Bone marrow (tissue), 2 donors: ENCODE results near the gene HDHD3.

Experiments
- DNase-seq, 2 donors: peaks; one replicate each; lab custom pipeline; 2025; lab: John Stamatoyannopoulos, UW

The HDHD3 gene

DNA sequence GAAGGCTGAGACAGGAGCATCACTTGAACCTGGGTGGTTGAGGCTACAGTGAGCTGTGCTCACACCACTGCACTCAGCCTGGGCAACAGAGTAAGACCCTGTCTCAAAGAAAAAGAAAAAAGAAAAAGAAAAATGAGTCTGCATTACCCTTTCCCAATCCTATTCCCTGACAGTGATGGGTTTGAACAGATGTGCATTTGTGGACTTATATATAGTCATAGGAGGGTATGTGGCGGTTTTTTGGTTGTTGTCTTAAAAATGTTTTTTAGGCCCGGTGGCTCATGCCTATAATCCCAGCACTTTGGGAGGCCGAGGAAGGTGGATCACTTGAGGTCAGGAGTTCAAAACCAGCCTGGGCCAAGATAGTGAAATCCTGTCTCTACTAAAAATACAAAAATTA lies 13.4 kb downstream of the HDHD3 start:
- no peak for DNase-seq

DNA sequence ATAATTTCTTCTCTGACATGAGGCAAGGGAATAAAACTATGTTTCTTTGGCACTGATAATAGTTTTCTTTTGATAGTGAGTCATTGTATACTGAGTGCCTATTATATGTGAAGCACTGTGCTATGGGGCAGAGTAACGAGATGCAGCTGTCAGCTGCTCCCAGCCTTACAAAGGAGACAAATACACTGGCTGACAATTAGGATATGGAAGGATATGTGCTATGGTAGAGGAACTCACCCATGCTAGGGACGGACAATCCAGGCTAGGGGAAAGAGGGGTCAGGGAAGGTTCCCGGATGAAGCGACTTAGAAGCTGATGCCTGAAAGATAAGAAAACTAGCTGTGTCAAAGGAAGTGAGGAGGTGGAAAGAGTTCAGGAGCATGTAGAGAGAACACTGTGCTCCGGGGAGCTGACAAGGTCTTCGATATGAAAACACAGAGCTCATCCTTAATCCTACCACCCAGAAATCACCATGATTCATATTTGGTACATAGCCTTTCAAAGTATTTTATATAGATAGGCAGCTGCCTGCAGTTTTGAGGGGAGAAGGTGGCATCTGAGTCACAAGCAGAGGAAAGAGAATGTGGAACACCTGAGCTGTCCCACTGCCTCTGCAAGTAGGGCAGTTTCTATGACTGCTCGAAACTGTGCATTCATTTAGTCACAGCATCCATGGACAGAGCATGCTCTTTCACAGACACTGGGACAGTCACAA lies 15.3 kb downstream of the HDHD3 start:
- no peak for DNase-seq

DNA sequence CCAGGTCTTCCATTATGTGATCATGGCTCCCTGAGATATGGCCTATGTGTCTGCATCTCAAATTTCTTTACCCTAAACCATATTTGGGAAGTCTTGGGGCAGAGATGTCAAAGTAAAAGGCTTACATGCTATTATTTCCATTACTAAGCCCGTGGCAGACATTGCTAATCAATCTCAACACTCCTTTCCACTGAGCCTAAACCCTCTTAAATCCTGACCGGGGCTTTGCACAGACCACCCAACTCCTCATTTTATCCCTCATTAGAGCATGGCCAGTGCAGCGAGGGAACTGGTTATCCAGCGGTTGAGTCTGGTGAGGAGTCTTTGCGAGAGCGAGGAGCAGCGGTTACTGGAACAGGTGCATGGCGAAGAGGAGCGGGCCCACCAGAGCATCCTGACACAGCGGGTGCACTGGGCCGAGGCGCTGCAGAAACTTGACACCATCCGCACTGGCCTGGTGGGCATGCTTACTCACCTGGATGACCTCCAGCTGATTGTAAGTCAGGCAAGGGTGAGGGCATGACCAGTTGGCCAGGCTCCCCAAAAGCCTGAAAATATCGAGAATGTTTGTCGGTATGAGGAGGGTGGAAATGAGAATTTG lies 16.4 kb downstream of the HDHD3 start:
- DNase-seq: no peak

DNA sequence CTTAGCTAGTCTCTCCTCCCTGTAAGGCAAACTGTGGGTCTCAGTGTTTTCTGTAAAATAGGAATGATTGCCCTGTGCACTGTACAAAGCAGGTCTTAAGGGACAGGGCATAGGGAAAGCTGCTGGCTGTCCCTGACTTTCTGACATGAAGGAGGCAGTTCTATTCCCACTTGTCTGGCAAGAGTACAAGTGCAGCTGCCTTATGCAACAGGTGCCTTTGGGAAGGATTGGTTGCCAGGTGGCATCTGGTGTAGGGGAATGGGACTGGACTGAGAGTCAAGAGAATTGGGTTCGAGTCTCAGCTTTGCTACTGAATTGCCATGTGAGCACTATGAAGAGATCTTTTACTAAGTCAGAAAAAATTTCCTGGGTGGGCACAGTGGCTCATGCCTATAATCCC lies 17.4 kb downstream of the HDHD3 start:
- no peak for DNase-seq

DNA sequence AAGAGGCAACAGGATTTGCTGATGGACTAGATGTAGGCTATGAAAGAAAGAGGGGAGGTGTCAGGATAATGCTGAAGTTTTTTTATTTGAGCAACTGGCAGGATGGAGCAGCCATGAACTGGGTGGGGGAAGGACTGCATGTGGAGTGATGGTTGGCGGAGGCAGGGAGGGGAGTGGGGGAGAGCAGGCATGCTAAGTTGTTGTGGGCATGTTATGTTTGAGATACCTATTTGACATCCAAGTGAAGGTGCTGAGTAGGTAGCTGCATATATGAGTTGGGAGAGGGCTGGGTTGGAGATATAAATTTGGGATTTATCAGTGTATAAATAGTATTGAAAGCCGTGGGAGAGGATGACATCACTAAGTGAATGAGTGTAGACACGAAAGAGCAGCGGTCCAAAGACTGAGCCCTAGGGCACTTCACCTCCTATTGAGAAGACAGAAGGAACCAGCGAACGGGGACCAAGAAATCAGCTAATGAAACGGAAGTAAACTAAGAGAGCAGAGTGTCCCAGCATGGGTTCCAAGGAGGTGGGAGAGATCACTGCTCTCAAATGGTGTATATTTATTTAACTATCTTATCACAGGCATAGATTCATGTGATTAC lies 20.0 kb downstream of the HDHD3 start:
- no peak for DNase-seq

DNA sequence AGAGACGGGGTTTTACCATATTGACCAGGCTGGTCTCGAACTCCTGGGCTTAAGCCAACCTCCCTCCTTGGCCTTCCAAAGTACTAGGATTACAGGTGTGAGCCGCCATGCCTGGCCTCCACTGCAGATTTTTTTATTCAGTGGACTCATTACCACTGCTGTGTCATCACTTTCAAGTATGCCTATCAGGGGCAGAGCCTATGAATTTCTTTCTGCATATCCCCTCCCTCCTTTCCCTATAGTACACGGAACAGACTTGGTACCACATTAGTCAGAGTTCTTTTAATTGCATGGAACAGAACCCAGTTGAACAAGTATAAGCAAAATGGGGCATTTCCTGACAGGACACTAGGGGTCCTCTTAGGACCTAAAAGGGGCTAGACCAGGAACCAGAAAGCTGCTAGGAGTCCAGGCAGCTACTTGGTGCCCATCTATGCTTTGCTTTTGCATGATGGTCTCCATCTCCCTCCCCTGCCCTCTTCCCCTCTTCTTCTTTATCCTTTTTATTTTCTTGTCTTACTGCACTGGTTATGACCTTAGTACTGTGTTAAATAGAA lies 21.7 kb downstream of the HDHD3 start:
- no peak for DNase-seq

DNA sequence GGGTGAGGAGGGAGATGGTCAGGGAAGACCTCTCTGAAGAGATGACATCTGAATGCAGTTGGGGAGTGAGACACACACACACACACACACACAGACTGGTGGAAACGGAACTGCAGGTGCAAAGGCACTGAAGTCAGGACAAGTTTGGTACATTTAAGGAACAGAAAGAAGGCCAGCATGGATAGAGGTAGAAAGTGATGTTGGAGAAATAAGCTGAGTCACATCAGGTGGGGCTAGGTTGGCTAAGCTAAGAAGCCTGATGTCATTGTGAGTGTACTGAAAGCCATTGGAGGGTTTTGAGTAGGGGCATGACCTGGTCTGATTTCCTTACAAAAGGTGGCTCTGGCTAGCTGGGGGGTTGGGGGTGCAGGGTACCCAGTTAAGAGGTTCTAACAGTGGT lies 24.4 kb downstream of the HDHD3 start:
- DNase-seq: no peak

DNA sequence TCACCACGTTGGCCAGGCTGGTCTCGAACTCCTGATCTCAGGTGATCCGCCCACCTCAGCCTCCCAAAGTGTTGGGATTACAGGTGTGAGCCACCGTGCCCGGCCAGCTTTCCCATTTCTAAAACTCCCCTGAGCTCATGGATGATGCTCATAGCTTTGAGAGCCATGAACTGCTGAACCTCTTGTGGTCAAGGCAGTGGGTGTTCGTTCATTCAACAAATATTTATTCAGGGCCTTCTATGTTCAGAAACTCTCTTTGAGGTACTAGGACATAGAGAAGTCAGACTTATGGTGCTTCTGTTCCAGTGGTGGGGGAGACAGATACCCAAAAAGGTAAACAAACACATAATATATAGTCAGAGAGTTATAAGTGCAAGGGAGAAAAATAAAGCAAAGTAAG lies 24.8 kb downstream of the HDHD3 start:
- no peak for DNase-seq

DNA sequence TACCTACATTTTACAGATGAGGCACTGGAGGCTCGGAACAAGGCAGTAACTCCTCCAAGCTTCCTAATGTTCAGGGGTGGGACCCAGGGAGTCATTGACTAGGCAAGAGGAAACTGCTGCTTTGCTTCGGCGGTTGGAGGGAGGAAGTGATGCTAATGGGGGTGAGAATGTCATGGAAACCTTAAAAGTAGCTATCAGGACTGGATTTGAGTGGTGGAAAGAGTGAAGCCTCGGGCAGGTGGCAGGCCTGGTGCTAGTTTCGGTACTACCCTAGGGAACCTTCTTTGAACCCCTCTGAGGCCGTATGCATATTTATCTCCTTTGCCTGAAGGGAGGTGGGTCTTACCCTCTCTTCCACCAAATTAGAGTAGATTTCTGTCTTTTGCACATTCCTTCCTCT lies 25.8 kb downstream of the HDHD3 start:
- peak in 1 of 2 donors; percentile 87 for DNase-seq

DNA sequence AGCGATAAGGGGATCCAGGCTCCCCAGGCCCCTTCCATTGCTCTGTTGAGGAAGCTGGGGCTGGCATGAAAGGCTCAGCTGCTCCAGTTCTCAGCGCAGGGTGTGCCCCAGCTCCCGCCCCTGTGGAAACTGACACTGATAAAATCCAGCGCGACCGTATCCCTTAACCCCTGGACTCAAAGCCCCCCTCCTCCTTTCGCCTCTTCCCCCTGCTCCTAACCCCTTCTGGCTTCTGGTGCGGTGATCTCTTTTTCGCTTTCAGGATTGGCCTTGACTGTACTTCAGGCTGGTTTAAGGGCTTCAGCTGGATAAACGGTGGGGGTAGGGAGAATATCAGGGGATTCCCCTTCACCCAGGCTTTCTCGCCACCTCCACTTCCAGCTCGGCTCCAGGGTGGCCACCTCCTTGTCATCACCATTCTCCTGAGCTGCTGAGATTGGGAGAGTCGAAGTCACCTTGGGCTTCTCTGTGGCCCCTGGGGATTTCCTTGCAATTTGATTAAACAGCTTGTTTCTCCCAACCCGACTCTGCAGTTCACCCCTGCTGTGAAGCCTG lies 26.6 kb downstream of the HDHD3 start:
- DNase-seq: no peak

DNA sequence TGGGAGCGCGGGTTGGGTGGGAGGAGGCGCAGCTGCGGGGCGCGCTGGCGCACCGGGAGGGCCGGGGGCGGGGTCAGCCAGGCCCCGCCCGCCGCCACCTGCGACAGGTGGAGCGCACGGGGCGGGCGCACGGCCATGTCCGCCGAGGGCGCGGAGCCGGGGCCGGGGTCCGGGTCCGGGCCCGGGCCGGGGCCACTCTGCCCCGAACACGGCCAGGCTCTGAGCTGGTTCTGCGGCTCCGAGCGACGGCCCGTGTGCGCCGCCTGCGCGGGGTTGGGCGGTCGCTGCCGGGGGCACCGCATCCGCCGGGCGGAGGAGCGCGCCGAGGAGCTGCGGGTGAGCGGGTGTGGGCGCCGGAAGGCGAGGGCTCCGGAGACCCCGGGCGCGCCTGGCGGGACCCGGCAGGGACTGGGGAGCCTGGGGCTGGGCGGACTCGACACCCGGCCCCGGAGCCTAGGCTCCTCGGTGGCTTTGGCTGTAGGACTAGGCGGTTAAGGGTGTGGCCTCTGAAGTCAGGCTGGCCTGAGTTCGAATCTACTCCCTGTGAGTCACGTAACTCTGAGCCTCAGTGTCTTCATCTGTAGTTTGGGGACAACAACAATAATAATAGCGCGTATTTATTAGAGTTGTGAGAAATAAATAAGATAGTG lies 27.2 kb downstream of the HDHD3 start, which contains the start of gene BSPRY:
Gene BSPRY (plus strand): TSS at position 97 of the 650 bp plus-strand sequence. CDS start 39 bp downstream, at position 136.
- DNase-seq: peak in 1 of 2 donors; percentile 16

DNA sequence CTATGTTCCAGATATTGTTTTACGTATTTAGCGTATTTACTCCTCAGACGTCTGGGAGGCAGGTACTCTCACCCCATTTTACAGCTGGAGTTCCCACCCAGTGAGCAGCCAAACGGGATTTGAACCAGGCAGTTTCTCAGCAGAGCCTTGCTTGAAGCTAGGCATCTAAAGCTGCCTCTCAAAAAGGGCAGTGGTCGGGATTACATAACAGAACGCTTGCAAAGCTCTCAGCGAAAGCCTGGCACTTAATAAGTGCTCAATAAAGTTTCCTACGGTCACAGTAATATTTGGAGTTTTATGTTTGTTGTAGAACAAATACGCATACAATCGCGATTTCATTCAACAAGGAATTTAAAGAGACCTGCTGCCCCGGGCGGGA lies 27.7 kb downstream of the HDHD3 start:
- DNase-seq: no peak

DNA sequence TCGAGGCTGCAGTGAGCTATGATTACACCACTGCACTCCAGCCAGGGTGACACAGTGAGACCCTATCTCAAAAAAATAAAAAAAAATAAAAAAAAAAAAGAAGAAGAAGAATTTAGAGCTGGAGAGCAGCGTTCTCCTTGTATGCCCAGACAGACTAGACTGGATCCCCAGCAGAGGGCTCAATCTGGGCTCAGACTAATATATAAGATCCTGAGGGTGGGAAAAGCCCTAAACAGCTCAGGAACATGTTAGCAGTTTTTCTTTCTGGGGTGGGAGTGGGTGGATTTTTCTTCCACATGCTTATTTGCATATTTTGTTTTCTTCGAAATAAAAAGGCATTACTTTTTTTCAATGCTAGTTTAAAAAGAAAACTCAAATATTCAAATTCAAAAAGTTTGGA lies 28.3 kb downstream of the HDHD3 start:
- no peak for DNase-seq

DNA sequence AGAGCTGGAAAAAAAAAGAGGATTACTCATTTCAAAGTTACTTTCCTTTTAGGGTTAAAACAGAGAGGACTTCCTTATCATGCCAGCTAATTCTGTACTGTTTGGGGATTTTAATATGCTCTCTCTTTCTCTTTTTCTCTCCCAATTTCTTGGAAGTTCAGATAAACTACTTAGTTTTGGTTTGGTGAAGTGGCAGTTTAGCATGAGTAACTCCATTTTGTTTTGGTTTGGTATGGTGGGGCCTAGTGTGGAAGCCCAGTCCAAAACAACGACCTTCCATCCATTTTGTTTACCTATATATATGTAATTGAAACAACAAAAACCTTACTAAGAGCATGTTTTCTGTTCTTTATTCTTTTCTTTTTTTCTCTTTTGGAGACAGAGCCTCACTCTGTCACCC lies 31.1 kb downstream of the HDHD3 start:
- DNase-seq: no peak

DNA sequence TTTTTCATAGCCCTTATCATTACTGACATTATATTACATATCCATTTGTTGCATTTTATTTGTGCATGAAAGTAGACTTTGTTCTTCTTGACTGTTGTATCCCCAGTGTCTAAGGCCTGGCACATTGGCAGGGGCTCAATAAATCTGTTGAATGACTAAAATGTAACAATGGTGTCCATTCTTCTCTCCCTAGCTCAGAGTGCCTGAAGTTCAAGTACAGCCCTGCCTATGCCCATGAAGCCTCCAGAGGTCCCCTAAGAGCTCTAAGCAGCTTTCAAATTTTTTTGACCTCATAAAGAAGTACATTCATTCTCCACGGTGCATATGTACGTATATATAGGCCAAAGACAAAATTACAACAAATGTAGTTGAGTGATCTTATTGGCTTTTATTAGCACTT lies 31.6 kb downstream of the HDHD3 start:
- no peak for DNase-seq

DNA sequence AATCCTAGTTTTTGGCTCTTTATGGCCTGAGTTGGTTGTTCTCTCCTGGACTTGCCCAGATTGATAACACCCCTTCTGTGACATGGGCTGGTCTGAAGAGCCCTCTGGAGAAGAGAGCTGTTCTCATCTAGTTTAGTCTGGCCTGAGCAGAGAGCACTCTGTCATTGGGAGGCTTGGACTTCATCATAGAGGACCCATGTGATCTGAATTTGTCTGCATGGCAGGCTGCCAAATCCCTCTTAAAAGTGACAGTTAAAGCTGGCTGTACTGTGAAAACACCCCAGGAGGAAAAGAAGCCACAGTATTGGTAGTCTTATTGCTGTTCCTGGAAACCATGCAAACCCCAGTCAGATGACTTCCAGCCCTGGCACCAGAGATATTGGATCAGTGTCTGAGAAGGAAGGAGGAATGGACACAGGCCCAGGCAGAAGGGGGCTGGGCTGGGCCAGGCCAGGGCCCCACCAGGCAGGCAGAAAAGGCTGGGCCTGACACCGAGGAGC lies 33.0 kb downstream of the HDHD3 start:
- peak in 1 of 2 donors; percentile 84 for DNase-seq

DNA sequence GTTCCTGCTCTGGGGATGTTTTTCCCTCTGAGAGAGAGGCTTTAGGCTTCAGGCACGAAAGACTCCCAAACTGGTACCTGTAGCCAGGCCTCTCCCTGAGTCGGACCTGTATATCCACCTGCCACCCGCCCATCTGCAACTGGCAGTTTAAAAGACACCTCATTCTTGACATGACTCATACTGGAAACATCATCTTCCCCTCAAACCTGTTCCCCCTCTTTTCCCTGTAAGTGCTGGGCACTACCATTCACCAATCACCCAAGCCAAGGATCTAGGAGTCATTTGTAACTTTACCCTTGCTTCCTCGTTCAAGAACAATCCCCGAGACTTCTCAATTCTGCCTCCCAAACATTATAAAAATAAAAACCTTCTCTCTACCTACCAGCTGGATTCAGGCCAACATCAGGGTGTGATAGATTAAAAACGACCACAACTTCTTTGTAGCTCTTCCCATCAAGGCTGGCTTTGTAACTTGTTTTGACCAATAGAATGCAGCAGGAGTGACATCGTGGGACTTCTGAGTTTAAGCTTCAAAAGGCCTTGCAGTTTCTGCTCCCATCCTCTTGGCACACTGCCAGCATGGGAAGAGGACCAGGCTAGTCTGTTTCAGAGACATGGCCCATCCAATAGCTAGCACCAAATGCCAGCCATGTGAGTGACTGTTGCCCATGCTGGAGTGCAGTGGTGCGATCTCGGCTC lies 34.9 kb downstream of the HDHD3 start:
- no peak for DNase-seq

DNA sequence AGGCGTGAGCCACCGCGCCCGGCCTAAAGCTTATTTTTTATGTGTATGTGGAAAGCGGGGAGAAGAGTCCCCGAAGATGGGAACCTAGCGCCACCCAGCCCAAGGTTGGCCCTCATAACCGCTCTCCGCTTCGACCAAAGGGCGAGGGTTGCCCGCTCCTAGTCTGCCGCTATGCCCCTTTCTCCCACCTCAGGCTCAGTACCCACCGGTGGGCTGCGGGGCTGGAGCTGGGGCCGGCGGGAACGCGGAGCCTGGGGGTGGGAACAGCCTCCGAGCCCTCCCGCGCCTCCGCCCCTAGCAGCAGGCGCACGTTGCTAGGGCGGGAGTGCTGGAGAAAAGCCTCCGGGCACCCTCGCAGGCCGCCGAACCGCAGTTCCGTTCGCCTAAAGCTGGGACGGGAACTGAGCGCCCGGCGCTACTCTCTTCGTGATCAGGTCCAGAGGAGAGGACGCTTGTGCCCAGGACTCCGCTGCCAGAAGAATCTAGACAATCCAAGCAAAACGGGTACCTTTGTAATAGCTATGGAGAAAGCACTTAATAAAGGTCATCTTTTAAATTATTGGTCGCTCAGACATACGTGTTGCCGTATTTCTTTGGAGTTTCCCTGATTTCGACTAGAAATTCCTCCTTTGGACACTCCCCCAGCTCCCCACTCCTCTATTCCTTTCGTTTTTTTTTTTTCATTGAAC lies 36.6 kb downstream of the HDHD3 start, which contains the start of gene WDR31:
Gene WDR31 (minus strand): TSS at position 265 of the 689 bp plus-strand sequence. CDS start 8,253 bp downstream, outside the sequence.
- DNase-seq: peak; percentile 66 to 67

DNA sequence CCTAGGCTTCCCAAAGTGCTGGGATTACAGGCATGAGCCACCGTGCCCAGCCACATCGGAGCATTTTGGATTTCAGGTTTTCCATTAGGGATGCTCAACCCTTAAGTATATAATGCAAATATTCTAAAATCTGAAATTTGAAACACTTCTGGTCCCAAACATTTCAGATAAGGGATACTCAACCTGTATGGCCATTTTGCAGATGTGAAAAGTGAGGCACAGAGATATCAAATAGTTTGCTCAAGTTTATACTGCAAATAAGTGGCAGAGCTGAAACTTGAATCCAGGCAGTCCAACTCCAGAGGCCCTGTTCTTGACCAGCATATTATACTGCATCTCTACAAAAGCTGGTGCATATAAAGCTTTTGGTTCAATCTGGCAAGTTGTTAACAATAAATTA lies 39.1 kb downstream of the HDHD3 start:
- DNase-seq: no peak

DNA sequence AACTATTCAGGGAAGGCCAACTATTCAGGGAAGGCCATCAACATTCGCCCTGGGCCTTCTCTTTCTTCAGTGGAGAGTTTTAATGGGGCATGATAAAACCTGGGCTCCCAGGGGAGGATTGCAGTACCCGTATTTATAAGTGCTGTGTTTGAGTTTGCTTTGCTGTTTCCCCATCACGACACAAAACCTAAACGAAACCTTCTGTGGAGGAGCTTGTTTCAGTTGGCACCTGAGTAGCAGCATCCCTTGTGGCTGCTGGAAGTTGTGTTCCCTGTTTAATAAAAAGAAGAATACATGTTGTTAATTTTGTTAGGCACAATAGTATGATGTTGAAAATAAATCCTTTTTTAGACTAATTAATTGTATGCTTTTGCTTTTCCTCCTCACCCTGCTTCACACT lies 45.0 kb downstream of the HDHD3 start:
- DNase-seq: no peak
